ENCODE data around the gene RUFY2.

RUFY2 gene

DNA sequence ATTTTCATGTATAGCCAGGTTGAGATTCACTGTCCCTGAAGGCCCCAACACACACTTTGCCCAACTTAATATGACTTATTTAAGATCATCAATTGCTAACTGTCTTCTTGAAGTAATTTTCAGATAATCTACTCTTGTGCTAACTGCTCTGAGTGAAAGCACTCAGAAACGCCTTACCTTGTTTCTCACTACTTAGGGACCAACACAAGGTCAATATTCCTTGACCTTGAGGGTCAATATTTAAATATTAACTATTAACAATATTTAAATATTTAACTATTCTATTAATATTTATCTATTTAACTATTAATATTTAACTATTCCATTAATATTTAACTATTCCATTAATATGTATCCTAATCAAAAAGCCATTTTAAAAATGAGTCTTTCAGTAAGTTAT is 101.2 kb downstream of the RUFY2 start:
- no peak overlapping the region for H3K4me3 ChIP-seq (ENCODE audit: low read depth, low read length, poor library complexity, severe bottlenecking)
- H3K4me1 ChIP-seq (ENCODE audit: insufficient read depth, low read length, severe bottlenecking) = peaks cover 28% of the 10 kb centered on the region
- no peak overlapping the region for H3K4me2 ChIP-seq (ENCODE audit: low read length)
- no peaks in the 10 kb centered on the region for H3K36me3 ChIP-seq (ENCODE audit: insufficient read depth, low read length)
- H3K9ac ChIP-seq (ENCODE audit: low read length) = no peak overlapping the region
- no peaks in the 10 kb centered on the region for H3K9me2 ChIP-seq (ENCODE audit: low read depth, low read length)
- H2AFZ ChIP-seq (ENCODE audit: low read length) = no peak overlapping the region
- no peak overlapping the region for H3K27ac ChIP-seq (ENCODE audit: low read depth, low read length, poor library complexity, severe bottlenecking)
- no peaks in the 10 kb centered on the region for H4K20me1 ChIP-seq (ENCODE audit: insufficient read depth, low read length)
- H3K9me3 ChIP-seq (ENCODE audit: low read length) = no peaks in the 10 kb centered on the region
- H3K27me3 ChIP-seq (ENCODE audit: insufficient read depth, low read length) = no peaks in the 10 kb centered on the region
- H3K79me2 ChIP-seq (ENCODE audit: insufficient read depth, low read length) = no peaks in the 10 kb centered on the region
- TF ChIP-seq EZH2 (IDR thresholded peaks at IDR 0.05; ENCODE audit: borderline replicate concordance, low read length) = no peak
- TF ChIP-seq, protein P1, sequence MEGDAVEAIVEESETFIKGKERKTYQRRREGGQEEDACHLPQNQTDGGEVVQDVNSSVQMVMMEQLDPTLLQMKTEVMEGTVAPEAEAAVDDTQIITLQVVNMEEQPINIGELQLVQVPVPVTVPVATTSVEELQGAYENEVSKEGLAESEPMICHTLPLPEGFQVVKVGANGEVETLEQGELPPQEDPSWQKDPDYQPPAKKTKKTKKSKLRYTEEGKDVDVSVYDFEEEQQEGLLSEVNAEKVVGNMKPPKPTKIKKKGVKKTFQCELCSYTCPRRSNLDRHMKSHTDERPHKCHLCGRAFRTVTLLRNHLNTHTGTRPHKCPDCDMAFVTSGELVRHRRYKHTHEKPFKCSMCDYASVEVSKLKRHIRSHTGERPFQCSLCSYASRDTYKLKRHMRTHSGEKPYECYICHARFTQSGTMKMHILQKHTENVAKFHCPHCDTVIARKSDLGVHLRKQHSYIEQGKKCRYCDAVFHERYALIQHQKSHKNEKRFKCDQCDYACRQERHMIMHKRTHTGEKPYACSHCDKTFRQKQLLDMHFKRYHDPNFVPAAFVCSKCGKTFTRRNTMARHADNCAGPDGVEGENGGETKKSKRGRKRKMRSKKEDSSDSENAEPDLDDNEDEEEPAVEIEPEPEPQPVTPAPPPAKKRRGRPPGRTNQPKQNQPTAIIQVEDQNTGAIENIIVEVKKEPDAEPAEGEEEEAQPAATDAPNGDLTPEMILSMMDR (IDR thresholded peaks at IDR 0.05; ENCODE audit: low read length) = no peak
- 0 out of 2 replicates have a peak, but pooled peaks cover 2% of the 10 kb centered on the region for H3F3A ChIP-seq (ENCODE audit: insufficient read depth, low read length)

- TF ChIP-seq, protein P1 (IDR thresholded peaks at IDR 0.05; ENCODE audit: low read length) = no peak
- no peak for TF ChIP-seq EZH2 (IDR thresholded peaks at IDR 0.05; ENCODE audit: borderline replicate concordance, low read length)
- no peak overlapping the region for H3K4me2 ChIP-seq (ENCODE audit: low read length)
Measured at GRCh38 chr10:68303849-68304412, 103.1 kb downstream of the RUFY2 start.

DNA sequence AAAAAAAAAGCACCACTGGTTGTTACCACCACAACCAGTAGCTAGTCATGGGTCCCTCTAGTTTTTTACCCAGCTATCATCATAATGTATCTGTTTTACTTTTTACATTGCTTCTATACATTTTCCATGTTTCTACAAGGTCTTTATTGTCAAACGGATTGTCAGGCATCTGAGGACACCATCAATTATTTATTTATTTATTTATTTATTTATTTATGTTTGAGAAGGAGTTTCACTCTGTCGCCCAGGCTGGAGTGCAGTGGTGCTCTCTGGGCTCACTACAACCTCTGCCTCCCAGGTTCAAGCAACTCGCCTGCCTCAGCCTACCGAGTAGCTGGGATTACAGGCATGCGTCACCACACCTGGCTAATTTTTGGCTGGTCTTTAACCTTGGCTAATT is 104.2 kb downstream of the RUFY2 start:
- no peak overlapping the region for H2AFZ ChIP-seq (ENCODE audit: low read length)
- H4K20me1 ChIP-seq (ENCODE audit: insufficient read depth, low read length) = no peaks in the 10 kb centered on the region
- H3F3A ChIP-seq (ENCODE audit: insufficient read depth, low read length) = peaks cover 9% of the 10 kb centered on the region; the same call in 1 of the 2 replicates
- H3K4me3 ChIP-seq (ENCODE audit: low read depth, low read length, poor library complexity, severe bottlenecking) = no peak overlapping the region
- H3K9me2 ChIP-seq (ENCODE audit: low read depth, low read length) = no peaks in the 10 kb centered on the region
- no peaks in the 10 kb centered on the region for H3K36me3 ChIP-seq (ENCODE audit: insufficient read depth, low read length)
- TF ChIP-seq EZH2 (IDR thresholded peaks at IDR 0.05; ENCODE audit: borderline replicate concordance, low read length) = no peak
- TF ChIP-seq, protein P1 (IDR thresholded peaks at IDR 0.05; ENCODE audit: low read length) = no peak
- H3K27ac ChIP-seq (ENCODE audit: low read depth, low read length, poor library complexity, severe bottlenecking) = peak overlapping the region; percentile 99
- H3K4me1 ChIP-seq (ENCODE audit: insufficient read depth, low read length, severe bottlenecking) = peaks cover 48% of the 10 kb centered on the region
- no peak overlapping the region for H3K4me2 ChIP-seq (ENCODE audit: low read length)
- no peaks in the 10 kb centered on the region for H3K79me2 ChIP-seq (ENCODE audit: insufficient read depth, low read length)
- H3K27me3 ChIP-seq (ENCODE audit: insufficient read depth, low read length) = no peaks in the 10 kb centered on the region
- H3K9ac ChIP-seq (ENCODE audit: low read length) = no peak overlapping the region
- H3K9me3 ChIP-seq (ENCODE audit: low read length) = no peaks in the 10 kb centered on the region

More at GRCh38 chr10:68303849-68304412, 103.1 kb downstream of the RUFY2 start:
- Histone ChIP-seq H3K4me1 (ENCODE audit: insufficient read depth, low read length, severe bottlenecking) (peaks cover 43% of the 10 kb centered on the region), H3K9ac (ENCODE audit: low read length) (no peak overlapping the region), H3K36me3 (ENCODE audit: insufficient read depth, low read length) (no peaks in the 10 kb centered on the region), H3K9me3 (ENCODE audit: low read length) (no peaks in the 10 kb centered on the region), H3K9me2 (ENCODE audit: low read depth, low read length) (no peaks in the 10 kb centered on the region), H3K4me3 (ENCODE audit: low read depth, low read length, poor library complexity, severe bottlenecking) (no peak overlapping the region), H2AFZ (ENCODE audit: low read length) (no peak overlapping the region), H3K79me2 (ENCODE audit: insufficient read depth, low read length) (no peaks in the 10 kb centered on the region), H3K27me3 (ENCODE audit: insufficient read depth, low read length) (no peaks in the 10 kb centered on the region), H4K20me1 (ENCODE audit: insufficient read depth, low read length) (no peaks in the 10 kb centered on the region), H3K27ac (ENCODE audit: low read depth, low read length, poor library complexity, severe bottlenecking) (peak overlapping the region; percentile 28), H3F3A (ENCODE audit: insufficient read depth, low read length) (peaks cover 9% of the 10 kb centered on the region; the same call in 1 of the 2 replicates)

All from OCI-LY1 (cell line).